HG03060 (cell line): ENCODE data around the gene TBX2.
"Not testable (repeated sequence)": the region's sequence is repeated elsewhere in the genome, so short reads cannot be mapped to it uniquely, and the experiment has no call there.

Source experiments
- ATAC-seq: cut with Tn5 transposase; IDR thresholded peaks from one replicate; pipeline ENCODE4 v1.9.1; 2021; ENCODE audit warnings: low read depth, moderate number of reproducible peaks; ENCODE audit not compliant: unreplicated experiment

The TBX2 gene

GRCh38 chr17:61399131-61400065, at the start of gene TBX2:
Gene TBX2 (plus strand): TSS chr17:61399843. CDS start chr17:61400177, 334 bp downstream.
- no peak for ATAC-seq

GRCh38 chr17:61351745-61352407, 47.8 kb upstream of the TBX2 start:
- no peak for ATAC-seq

GRCh38 chr17:61352408-61352770, 47.3 kb upstream of the TBX2 start:
- ATAC-seq = no peak

GRCh38 chr17:61352781-61353491, 46.7 kb upstream of the TBX2 start:
- no peak for ATAC-seq

- ATAC-seq = no peak
Measured at GRCh38 chr17:61353615-61354014, 46.0 kb upstream of the TBX2 start.

GRCh38 chr17:61354895-61355874, 44.5 kb upstream of the TBX2 start:
- ATAC-seq = no peak

- ATAC-seq = not testable (repeated sequence)
Measured at GRCh38 chr17:61357061-61357460, 42.6 kb upstream of the TBX2 start.

GRCh38 chr17:61359513-61359912, 40.1 kb upstream of the TBX2 start:
- ATAC-seq = not testable (repeated sequence)

- no peak for ATAC-seq
Measured at GRCh38 chr17:61360318-61360943, 39.2 kb upstream of the TBX2 start.

GRCh38 chr17:61361084-61361483, 38.6 kb upstream of the TBX2 start:
- ATAC-seq = no peak

GRCh38 chr17:61362396-61362795, 37.2 kb upstream of the TBX2 start:
- no peak for ATAC-seq

- no peak for ATAC-seq
Measured at GRCh38 chr17:61362852-61363600, 36.6 kb upstream of the TBX2 start.

- no peak for ATAC-seq
Measured at GRCh38 chr17:61363601-61364462, 35.8 kb upstream of the TBX2 start.

- ATAC-seq = no peak
Measured at GRCh38 chr17:61364463-61364846, 35.2 kb upstream of the TBX2 start.

- ATAC-seq = no peak
Measured at GRCh38 chr17:61366076-61366714, 33.4 kb upstream of the TBX2 start.

GRCh38 chr17:61366715-61367413, 32.8 kb upstream of the TBX2 start:
- no peak for ATAC-seq
